Activated naive CD4-positive, alpha-beta T cell treated with anti-CD3 and anti-CD28 coated beads for 36 hours (primary cell): Measurements from ENCODE around the gene JTB. TPM values are rescaled to one million over a fixed set of nuclear protein-coding genes. Genes with fewer than 3 reads are reported as not detected.
A peak's percentile ranks its signal among the peaks of the same experiment; 100 is the strongest.

ENCODE experiments used
- CTCF ChIA-PET: fragments of 350-600 bp; sonication (Branson Sonifier 250); formaldehyde crosslinking; loops from one replicate; lab custom pipeline; 2021; ENCODE audit warnings: antibody characterized with exemption; lab: Charles Lee
- DNase-seq: peaks from one replicate; pipeline ENCODE4 v3.0.0-alpha.2; 2020
- H3K27ac Mint-ChIP-seq: one replicate; pipeline ENCODE4 v1.8.0; 2021; ENCODE audit warnings: mild to moderate bottlenecking, mixed read lengths
- H3K27me3 Mint-ChIP-seq: one replicate; pipeline ENCODE4 v1.8.0; 2021; ENCODE audit warnings: low read depth, mixed read lengths
- H3K36me3 Mint-ChIP-seq: one replicate; pipeline ENCODE4 v1.8.0; 2021; ENCODE audit warnings: low read depth, mixed read lengths
- H3K4me1 Mint-ChIP-seq: one replicate; pipeline ENCODE4 v1.8.0; 2021; ENCODE audit warnings: low read depth, mixed read lengths
- H3K4me3 Mint-ChIP-seq: one replicate; pipeline ENCODE4 v1.8.0; 2021; ENCODE audit warnings: mild to moderate bottlenecking, moderate library complexity, mixed read lengths
- H3K9me3 Mint-ChIP-seq: one replicate; pipeline ENCODE4 v1.8.0; 2021; ENCODE audit warnings: mixed read lengths
- intact Hi-C: fragments of 100-400 bp; cut with micrococcal nuclease; formaldehyde crosslinking; loops from one replicate; pipeline ENCODE4 v1.15.1; 2023
- microRNA-seq: library from miRNA; unstranded; fragments of <30 nt; microRNA quantifications from one replicate; pipeline ENCODE4 v1.2.0, GENCODE V29; 2022; ENCODE audit warnings: borderline microRNAs expressed, borderline replicate concordance
- total RNA-seq, 2 experiments: library from RNA; stranded (reverse); gene quantifications; one replicate each; pipeline ENCODE4 v1.2.3, GENCODE V29; 2021

JTB gene
- total RNA-seq, 2 experiments from 2014 or later = 126 to 131 TPM

- Mint-ChIP-seq H3K4me3 (no peak overlapping the region), H3K27ac (peak overlapping the region; percentile 9), H3K27me3 (no peaks in the 10 kb centered on the region), H3K36me3 (peaks cover 10% of the 10 kb centered on the region), H3K4me1 (peaks cover 9% of the 10 kb centered on the region), H3K9me3 (no peaks in the 10 kb centered on the region)
- no peak for DNase-seq
- intact Hi-C loops = no loop called here
- CTCF ChIA-PET = interaction anchor here (0.6 to 0.7 kb wide), 2 partner anchors 293 to 370 kb away, joined by 4 read pairs; no protein-coding TSS in a partner anchor
Observed at GRCh38 chr1:153928245-153928644, 49.2 kb downstream of the JTB start.

DNA sequence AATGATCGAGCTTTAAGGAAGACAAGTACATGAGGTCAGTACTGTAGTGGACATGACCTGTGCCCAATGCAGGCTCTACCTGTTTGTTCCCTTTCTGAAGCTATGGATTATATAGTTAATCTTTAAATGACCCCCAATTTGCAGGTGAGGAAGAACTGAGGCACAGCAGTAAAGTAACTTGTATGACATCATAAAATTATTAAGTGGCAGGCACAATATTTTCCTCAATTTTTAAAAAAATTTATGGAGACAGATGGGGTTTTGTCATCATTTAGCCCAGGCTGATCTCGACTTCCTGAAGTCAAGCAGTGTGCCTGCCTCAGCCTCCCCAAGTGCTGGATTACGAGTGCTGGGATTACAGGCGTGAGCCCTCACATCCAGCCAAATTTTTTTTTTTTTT is 51.1 kb downstream of the JTB start:
- CTCF ChIA-PET = interaction anchor here (0.7 to 1.1 kb wide), 2 partner anchors 21 to 33 kb away, joined by 3 read pairs; no protein-coding TSS in a partner anchor
- H3K27ac Mint-ChIP-seq = no peak overlapping the region

More for the DNA sequence above, 51.1 kb downstream of the JTB start:
- peaks cover 11% of the 10 kb centered on the region for H3K4me1 Mint-ChIP-seq
- peaks cover 4% of the 10 kb centered on the region for H3K36me3 Mint-ChIP-seq
- intact Hi-C loops = no loop called here
- DNase-seq = no peak
- no peaks in the 10 kb centered on the region for H3K27me3 Mint-ChIP-seq
- H3K9me3 Mint-ChIP-seq = no peaks in the 10 kb centered on the region
- H3K4me3 Mint-ChIP-seq = no peak overlapping the region

Small RNA genes lying within 50 kb of the gene (microRNA-seq; reads per million reads assigned to microRNA genes)
- gene MIR6737 = 1.6 reads per million

Other genes with a start within 250 kb of the JTB start
- gene INTS3, start 249.6 kb downstream of the JTB start, total RNA-seq = 10 to 100 TPM; 39.3 to 40.4 TPM
- gene SLC27A3, start 202.3 kb downstream of the JTB start, total RNA-seq = 1 to 10 TPM; 2.7 to 4.3 TPM
- gene GATAD2B, start 54.7 kb downstream of the JTB start, total RNA-seq = 10 to 100 TPM; 69.0 to 70.2 TPM
- gene DENND4B, start 31.0 kb downstream of the JTB start, total RNA-seq = 100 to 1,000 TPM; 124 to 130 TPM
- 10 to 100 TPM; 72.6 to 83.0 TPM for gene CRTC2, start 19.1 kb downstream of the JTB start, total RNA-seq
- gene SLC39A1, start 14.1 kb downstream of the JTB start, total RNA-seq = 10 to 100 TPM; 51.0 to 52.1 TPM
- 1 to 10 TPM; 5.6 to 7.4 TPM for gene CREB3L4, start 9.8 kb downstream of the JTB start, total RNA-seq
- 10 to 100 TPM; 26.6 to 27.0 TPM for gene RAB13, start 8.7 kb upstream of the JTB start, total RNA-seq
- gene RPS27, start 13.1 kb upstream of the JTB start, total RNA-seq = 1,000 to 10,000 TPM; 2,339 to 2,449 TPM
- under 1 TPM; 0.02 to 0.05 TPM for gene NUP210L, start 177.4 kb upstream of the JTB start, total RNA-seq
- 100 to 1,000 TPM; 587 to 611 TPM for gene TPM3, start 214.4 kb upstream of the JTB start, total RNA-seq
- gene CFAP141, start 228.7 kb upstream of the JTB start, total RNA-seq = not detected
- 100 to 1,000 TPM; 154 to 164 TPM for gene UBAP2L, start 243.3 kb upstream of the JTB start, total RNA-seq